HepG2 (cell line): ENCODE data around the gene EXOC3L4. TPM values are rescaled to one million over a fixed set of nuclear protein-coding genes. Genes with fewer than 3 reads are reported as not detected.
A peak's percentile ranks its signal among the peaks of the same experiment; 100 is the strongest.

Experiments
- BRD4 ChIP-seq: sonication (generic); formaldehyde crosslinking; IDR thresholded peaks from 2 replicates; pipeline ENCODE4 v1.4.0; 2020; ENCODE audit warnings: missing genetic modification reagents
- EP300 ChIP-seq, 3 experiments: sonication (generic) in 1 of 3; formaldehyde crosslinking in 1 of 3; IDR thresholded peaks; 2 replicates each; pipeline versions ENCODE4 v1.5.1 to v1.6.1; 2011 to 2020; ENCODE audit warnings: low read depth in 2 of 3, low read length in 2 of 3, borderline replicate concordance in 1 of 3, improper control_type of control experiment in 1 of 3, mild to moderate bottlenecking in 1 of 3, missing genetic modification reagents in 1 of 3, moderate library complexity in 1 of 3
- FOXK2 ChIP-seq: fragments of 450-650 bp; IDR thresholded peaks from 2 replicates; pipeline ENCODE4 v1.6.1; 2016
- HMGXB3 ChIP-seq: sonication (generic); formaldehyde crosslinking; IDR thresholded peaks from 2 replicates; pipeline ENCODE4 v1.4.0; 2020; ENCODE audit warnings: missing genetic modification reagents, borderline replicate concordance
- HOXD1 ChIP-seq: sonication (generic); formaldehyde crosslinking; IDR thresholded peaks from 2 replicates; pipeline ENCODE4 v1.5.0; 2020; ENCODE audit warnings: missing genetic modification reagents
- KDM5A ChIP-seq: fragments of 200-600 bp; sonication (generic); IDR thresholded peaks from 2 replicates; pipeline ENCODE4 v1.7.0; 2018; ENCODE audit warnings: antibody characterized with exemption, mild to moderate bottlenecking, low read length, borderline replicate concordance
- MTF2 ChIP-seq: sonication (generic); formaldehyde crosslinking; IDR thresholded peaks from 2 replicates; pipeline ENCODE4 v1.5.0; 2020; ENCODE audit warnings: missing genetic modification reagents, borderline replicate concordance
- NFYC ChIP-seq: IDR thresholded peaks from 2 replicates; pipeline ENCODE4 v1.6.1; 2016; ENCODE audit warnings: missing genetic modification reagents, missing compliant biosample characterization
- NRL ChIP-seq: sonication (generic); formaldehyde crosslinking; IDR thresholded peaks from 2 replicates; pipeline ENCODE4 v1.5.0; 2020; ENCODE audit warnings: missing genetic modification reagents, mild to moderate bottlenecking, moderate library complexity, borderline replicate concordance
- PAX8 ChIP-seq: sonication (generic); formaldehyde crosslinking; IDR thresholded peaks from 2 replicates; pipeline ENCODE4 v1.8.0; 2022; ENCODE audit warnings: mild to moderate bottlenecking, missing genetic modification reagents, borderline replicate concordance
- SP1 ChIP-seq, 2 experiments: fragments of 450-650 bp in 1 of 2; sonication (generic) in 1 of 2; formaldehyde crosslinking in 1 of 2; IDR thresholded peaks; 2 replicates each; pipeline versions ENCODE4 v1.4.0 to v1.6.1; 2016 to 2020; ENCODE audit warnings: missing genetic modification reagents in 1 of 2
- TFAP4 ChIP-seq: sonication (generic); IDR thresholded peaks from 2 replicates; pipeline ENCODE4 v1.6.1; 2016; ENCODE audit warnings: low read depth, borderline replicate concordance
- XRCC5 ChIP-seq: fragments of 200-400 bp; formaldehyde crosslinking; optimal IDR thresholded peaks from 2 replicates; pipeline ENCODE3; 2017; ENCODE audit warnings: mild to moderate bottlenecking, low read length
- ZNF563 ChIP-seq: sonication (generic); formaldehyde crosslinking; IDR thresholded peaks from 2 replicates; pipeline ENCODE4 v1.8.0; 2022; ENCODE audit warnings: mild to moderate bottlenecking, moderate library complexity, missing genetic modification reagents
- ZNF607 ChIP-seq: sonication (generic); formaldehyde crosslinking; IDR thresholded peaks from 2 replicates; pipeline ENCODE4 v1.5.1; 2020; ENCODE audit warnings: missing genetic modification reagents, mild to moderate bottlenecking, borderline replicate concordance
- ZNF749 ChIP-seq: sonication (generic); formaldehyde crosslinking; IDR thresholded peaks from 2 replicates; pipeline ENCODE4 v1.8.0; 2022; ENCODE audit warnings: mild to moderate bottlenecking, missing genetic modification reagents, moderate library complexity, borderline replicate concordance
- ZNF75D ChIP-seq: sonication (generic); formaldehyde crosslinking; IDR thresholded peaks from 2 replicates; pipeline ENCODE4 v1.8.1; 2023; ENCODE audit warnings: missing genetic modification reagents, mild to moderate bottlenecking, borderline replicate concordance
- ZNF788 ChIP-seq: sonication (generic); formaldehyde crosslinking; IDR thresholded peaks from 2 replicates; pipeline ENCODE4 v1.5.0; 2020; ENCODE audit warnings: mild to moderate bottlenecking, missing genetic modification reagents, borderline replicate concordance
- ZNF839 ChIP-seq: sonication (generic); formaldehyde crosslinking; IDR thresholded peaks from 2 replicates; pipeline ENCODE4 v1.4.0; 2020; ENCODE audit warnings: missing genetic modification reagents, mild to moderate bottlenecking, borderline replicate concordance
- polyA plus RNA-seq, 8 experiments: library from polyadenylated mRNA; depleted of rRNA in 3 of 8; stranded (reverse) in 7 of 8; unstranded in 1 of 8; fragments of >200 nt; fragmentation: Illumina TruSeq in 4 of 8; extraction: Trizol in 4 of 8; gene quantifications; 2 replicates each; pipeline versions ENCODE4 v1.2.1 to v1.2.3, GENCODE V29; 2011 to 2016; ENCODE audit warnings: low read depth in 4 of 8, missing spikeins in 1 of 8, mixed read lengths in 1 of 8; ENCODE audit not compliant: insufficient read depth in 1 of 8
- total RNA-seq, 5 experiments: library from RNA; depleted of rRNA; stranded (reverse); fragments of >200 nt; fragmentation: Illumina TruSeq; extraction: Trizol; gene quantifications; 2 replicates each; pipeline ENCODE4 v1.2.3, GENCODE V29; 2016; ENCODE audit warnings: low read depth in 1 of 5
- TF ChIP-seq, protein P1 (sequence below): sonication (generic); formaldehyde crosslinking; conservative IDR thresholded peaks from 2 replicates; pipeline ENCODE4 v1.8.0; 2022; ENCODE audit warnings: mild to moderate bottlenecking, moderate library complexity, missing genetic modification reagents
- TF ChIP-seq, protein P2 (sequence below): sonication (generic); formaldehyde crosslinking; IDR thresholded peaks from 2 replicates; pipeline ENCODE4 v1.4.0; 2020; ENCODE audit warnings: missing genetic modification reagents

EXOC3L4 gene
- total and polyA plus RNA-seq, 2 of the 13 experiments (the other 11 are each of a cell fraction or from before 2014, with no cell fraction given), result 11.8 to 27.0 TPM

GRCh38 chr14:103093856-103094405 lies 594 bp upstream of the EXOC3L4 start (continued):
- TF ChIP-seq, protein P1, sequence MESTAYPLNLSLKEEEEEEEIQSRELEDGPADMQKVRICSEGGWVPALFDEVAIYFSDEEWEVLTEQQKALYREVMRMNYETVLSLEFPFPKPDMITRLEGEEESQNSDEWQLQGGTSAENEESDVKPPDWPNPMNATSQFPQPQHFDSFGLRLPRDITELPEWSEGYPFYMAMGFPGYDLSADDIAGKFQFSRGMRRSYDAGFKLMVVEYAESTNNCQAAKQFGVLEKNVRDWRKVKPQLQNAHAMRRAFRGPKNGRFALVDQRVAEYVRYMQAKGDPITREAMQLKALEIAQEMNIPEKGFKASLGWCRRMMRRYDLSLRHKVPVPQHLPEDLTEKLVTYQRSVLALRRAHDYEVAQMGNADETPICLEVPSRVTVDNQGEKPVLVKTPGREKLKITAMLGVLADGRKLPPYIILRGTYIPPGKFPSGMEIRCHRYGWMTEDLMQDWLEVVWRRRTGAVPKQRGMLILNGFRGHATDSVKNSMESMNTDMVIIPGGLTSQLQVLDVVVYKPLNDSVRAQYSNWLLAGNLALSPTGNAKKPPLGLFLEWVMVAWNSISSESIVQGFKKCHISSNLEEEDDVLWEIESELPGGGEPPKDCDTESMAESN, result peak; percentile 10; the same call in 1 of the 2 replicates
- peak; percentile 3 for TF ChIP-seq XRCC5
- no peak for TF ChIP-seq ZNF75D (CRISPR knock-in tag)
- TF ChIP-seq ZNF563 (CRISPR knock-in tag), result peak; percentile 4; the same call in 1 of the 2 replicates
- no peak for TF ChIP-seq MTF2 (CRISPR knock-in tag)
- no peak for TF ChIP-seq FOXK2
- 0 out of 2 replicates have a peak, but pooled peaks have one; percentile 6 for TF ChIP-seq NRL
- no peak for TF ChIP-seq HMGXB3 (CRISPR knock-in tag)
- TF ChIP-seq KDM5A, result no peak
- 0 out of 2 replicates have a peak, but pooled peaks have one; percentile 78 for TF ChIP-seq ZNF839 (CRISPR knock-in tag)
- TF ChIP-seq PAX8 (CRISPR knock-in tag), result 0 out of 2 replicates have a peak, but pooled peaks have one; percentile 6
- TF ChIP-seq ZNF749 (CRISPR knock-in tag), result 0 out of 2 replicates have a peak, but pooled peaks have one; percentile 2
- TF ChIP-seq SP1 (IDR thresholded peaks at IDR 0.05), result no peak
- no peak for TF ChIP-seq SP1 (CRISPR knock-in tag; IDR thresholded peaks at IDR 0.05)
- 0 out of 4 replicates have a peak, but pooled peaks of 1 of the 2 experiments have one; percentile 33 for TF ChIP-seq EP300 (IDR thresholded peaks at IDR 0.05; ENCODE audit: low read depth in 2 of 2, low read length in 2 of 2)
- no peak for TF ChIP-seq EP300 (CRISPR knock-in tag; IDR thresholded peaks at IDR 0.05; ENCODE audit: borderline replicate concordance)
- TF ChIP-seq BRD4, result no peak
- TF ChIP-seq TFAP4, result no peak
- 0 out of 2 replicates have a peak, but pooled peaks have one; percentile 1 for TF ChIP-seq HOXD1
- TF ChIP-seq, protein P2, sequence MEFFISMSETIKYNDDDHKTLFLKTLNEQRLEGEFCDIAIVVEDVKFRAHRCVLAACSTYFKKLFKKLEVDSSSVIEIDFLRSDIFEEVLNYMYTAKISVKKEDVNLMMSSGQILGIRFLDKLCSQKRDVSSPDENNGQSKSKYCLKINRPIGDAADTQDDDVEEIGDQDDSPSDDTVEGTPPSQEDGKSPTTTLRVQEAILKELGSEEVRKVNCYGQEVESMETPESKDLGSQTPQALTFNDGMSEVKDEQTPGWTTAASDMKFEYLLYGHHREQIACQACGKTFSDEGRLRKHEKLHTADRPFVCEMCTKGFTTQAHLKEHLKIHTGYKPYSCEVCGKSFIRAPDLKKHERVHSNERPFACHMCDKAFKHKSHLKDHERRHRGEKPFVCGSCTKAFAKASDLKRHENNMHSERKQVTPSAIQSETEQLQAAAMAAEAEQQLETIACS (CRISPR knock-in tag), result no peak
- no peak for TF ChIP-seq ZNF788
- no peak for TF ChIP-seq NFYC
- no peak for TF ChIP-seq ZNF607 (CRISPR knock-in tag)
